BJ (cell line): ENCODE results near the gene SSX2. TPM values are rescaled to one million over a fixed set of nuclear protein-coding genes. Genes with fewer than 3 reads are reported as not detected.
"Not testable (repeated sequence)": the region's sequence is repeated elsewhere in the genome, so short reads cannot be mapped to it uniquely, and the experiment has no call there.

ENCODE experiments used
- CTCF ChIA-PET: fragments of 350-600 bp; formaldehyde crosslinking; extraction: SDS; loops from one replicate; lab custom pipeline; 2021; ENCODE audit warnings: antibody characterized with exemption, inconsistent platforms; lab: Yijun Ruan, JAX
- POLR2A ChIA-PET: fragments of 300-600 bp; sonication (Branson Sonifier 250); formaldehyde crosslinking; extraction: SDS; loops from one replicate; lab custom pipeline; 2021; ENCODE audit warnings: antibody characterized with exemption; lab: Charles Lee
- DNase-seq: peaks from one replicate; pipeline ENCODE4 v3.0.0-alpha.2; 2011; ENCODE audit warnings: low read depth
- H3K27me3 ChIP-seq: 2 replicates; pipeline ENCODE4 v1.6.0; 2011; ENCODE audit warnings: low read length; ENCODE audit not compliant: control insufficient read depth, insufficient read depth
- H3K36me3 ChIP-seq: 2 replicates; pipeline ENCODE4 v1.5.1; 2011; ENCODE audit warnings: low read length; ENCODE audit not compliant: control insufficient read depth, insufficient read depth
- H3K4me3 ChIP-seq: 2 replicates; pipeline ENCODE4 v1.5.1; 2011; ENCODE audit warnings: low read depth, mild to moderate bottlenecking, control low read depth, low read length
- polyA minus RNA-seq: library from RNA; depleted of rRNA, polyadenylated mRNA; stranded (reverse); fragments of >200 nt; gene quantifications from 2 replicates; pipeline ENCODE4 v1.2.3, GENCODE V29; 2011; rRNA and poly(A)+ RNA removed
- polyA plus RNA-seq: library from polyadenylated mRNA; depleted of rRNA; stranded (reverse); fragments of >200 nt; gene quantifications from 2 replicates; pipeline ENCODE4 v1.2.3, GENCODE V29; 2011; rRNA removed
- small RNA-seq: library from RNA; depleted of rRNA; stranded (forward); fragments of <200 nt; gene quantifications from one replicate; pipeline ENCODE3, GENCODE V24; 2012; ENCODE audit warnings: low replicate concordance, low read depth; ENCODE audit not compliant: insufficient read length

The SSX2 gene, protein sequence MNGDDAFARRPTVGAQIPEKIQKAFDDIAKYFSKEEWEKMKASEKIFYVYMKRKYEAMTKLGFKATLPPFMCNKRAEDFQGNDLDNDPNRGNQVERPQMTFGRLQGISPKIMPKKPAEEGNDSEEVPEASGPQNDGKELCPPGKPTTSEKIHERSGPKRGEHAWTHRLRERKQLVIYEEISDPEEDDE
- polyA plus RNA-seq (not detected in 2 replicates), polyA minus RNA-seq (not detected in 2 replicates)

DNA sequence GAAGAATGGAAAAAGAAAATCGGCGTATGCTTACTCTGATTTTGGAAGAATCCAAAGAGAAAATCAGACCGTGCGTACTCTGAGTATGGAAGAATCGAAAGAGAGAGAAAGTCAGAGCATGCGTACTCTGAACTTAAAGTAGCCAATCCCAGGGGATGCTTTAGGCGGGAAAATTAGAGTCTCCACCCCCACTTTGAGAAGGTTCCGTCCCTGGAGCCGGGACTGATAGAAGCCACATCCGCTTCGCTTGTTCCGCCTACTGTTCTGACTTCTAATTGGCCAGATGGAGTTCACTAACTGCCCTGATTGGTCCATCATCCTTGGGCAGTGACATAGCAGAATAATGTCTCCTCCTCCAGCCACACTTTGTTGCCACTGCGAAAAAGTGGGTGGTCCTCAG, at the start of gene SSX2:
TSS of gene SSX2 (minus strand) at position 101 of the 400 bp plus-strand sequence. CDS start 1,429 bp downstream, outside the sequence.
- H3K36me3 ChIP-seq, POLR2A ChIA-PET, CTCF ChIA-PET: not testable (repeated sequence)

DNA sequence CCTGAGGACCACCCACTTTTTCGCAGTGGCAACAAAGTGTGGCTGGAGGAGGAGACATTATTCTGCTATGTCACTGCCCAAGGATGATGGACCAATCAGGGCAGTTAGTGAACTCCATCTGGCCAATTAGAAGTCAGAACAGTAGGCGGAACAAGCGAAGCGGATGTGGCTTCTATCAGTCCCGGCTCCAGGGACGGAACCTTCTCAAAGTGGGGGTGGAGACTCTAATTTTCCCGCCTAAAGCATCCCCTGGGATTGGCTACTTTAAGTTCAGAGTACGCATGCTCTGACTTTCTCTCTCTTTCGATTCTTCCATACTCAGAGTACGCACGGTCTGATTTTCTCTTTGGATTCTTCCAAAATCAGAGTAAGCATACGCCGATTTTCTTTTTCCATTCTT, 44.0 kb upstream of the SSX2 start, which contains the start of gene SSX2B:
TSS of gene SSX2B (plus strand) at position 301 of the 400 bp plus-strand sequence. CDS start 1,429 bp downstream, outside the sequence.
- H3K4me3 ChIP-seq, H3K27me3 ChIP-seq, POLR2A ChIA-PET, CTCF ChIA-PET, H3K36me3 ChIP-seq, DNase-seq: not testable (repeated sequence)

More for the DNA sequence above, at the start of gene SSX2:
- H3K4me3 ChIP-seq, DNase-seq, H3K27me3 ChIP-seq: not testable (repeated sequence)

DNA sequence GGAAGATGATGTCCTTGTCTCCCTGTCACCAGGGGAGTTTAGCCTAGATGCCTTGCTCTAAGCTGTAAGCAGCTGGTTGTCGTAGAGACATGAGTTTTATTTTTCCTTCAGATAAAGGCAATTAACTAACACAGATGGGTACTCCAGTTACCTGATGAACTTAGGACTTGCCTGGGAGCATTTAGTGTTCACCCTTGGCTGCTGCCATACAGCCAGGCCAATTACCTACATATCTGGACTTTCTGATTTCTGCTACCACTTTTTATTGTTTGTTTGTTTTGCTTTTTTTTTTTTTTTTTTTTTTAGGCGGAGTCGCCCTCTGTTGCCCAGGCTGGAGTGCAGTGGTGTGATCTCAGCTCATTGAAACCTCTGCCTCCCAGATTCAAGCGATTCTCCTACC, 14.9 kb downstream of the SSX2 start:
- CTCF ChIA-PET, H3K27me3 ChIP-seq, H3K4me3 ChIP-seq, H3K36me3 ChIP-seq, DNase-seq, POLR2A ChIA-PET: not testable (repeated sequence)

DNA sequence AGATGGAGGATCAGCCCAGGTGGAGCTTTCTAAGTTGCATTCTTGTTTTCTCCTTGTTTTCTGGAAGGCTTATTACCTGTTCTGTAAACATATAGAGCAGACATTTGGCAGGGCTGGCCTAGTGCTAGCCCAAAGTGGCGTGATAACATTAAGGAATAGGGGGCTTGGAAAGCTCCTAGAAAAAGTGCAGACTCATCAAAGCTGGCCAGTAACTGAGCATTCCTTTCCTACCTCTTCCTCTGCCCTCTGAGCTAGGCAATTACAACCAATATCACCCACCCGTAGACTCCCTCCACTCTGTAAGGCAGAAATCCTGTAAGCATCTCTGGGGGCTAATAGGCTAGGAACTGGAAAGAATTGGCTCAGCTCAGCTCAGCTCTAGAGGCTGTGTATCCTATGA, 44.8 kb downstream of the SSX2 start:
- DNase-seq, CTCF ChIA-PET, H3K27me3 ChIP-seq, H3K36me3 ChIP-seq, H3K4me3 ChIP-seq, POLR2A ChIA-PET: not testable (repeated sequence)

DNA sequence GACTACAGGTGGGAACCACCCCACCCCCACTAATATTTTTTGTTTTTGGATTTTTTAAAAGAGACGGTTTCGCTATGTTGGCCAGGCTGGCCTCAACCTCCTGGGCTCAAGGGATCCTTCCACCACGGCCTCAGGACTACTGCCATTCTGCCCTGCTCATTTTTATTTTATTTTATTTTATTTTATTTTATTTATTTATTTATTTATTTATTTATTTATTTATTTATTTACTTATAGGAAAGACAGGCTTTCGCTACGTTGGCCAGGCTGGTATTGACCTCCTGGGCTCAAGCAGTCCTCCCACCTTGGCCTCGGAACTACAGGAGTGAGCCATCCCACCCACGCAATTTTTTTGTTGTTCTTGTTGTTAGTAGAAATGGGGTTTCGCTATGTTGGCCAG, 51.5 kb downstream of the SSX2 start:
- CTCF ChIA-PET, H3K4me3 ChIP-seq, H3K36me3 ChIP-seq, DNase-seq, H3K27me3 ChIP-seq, POLR2A ChIA-PET: not testable (repeated sequence)

DNA sequence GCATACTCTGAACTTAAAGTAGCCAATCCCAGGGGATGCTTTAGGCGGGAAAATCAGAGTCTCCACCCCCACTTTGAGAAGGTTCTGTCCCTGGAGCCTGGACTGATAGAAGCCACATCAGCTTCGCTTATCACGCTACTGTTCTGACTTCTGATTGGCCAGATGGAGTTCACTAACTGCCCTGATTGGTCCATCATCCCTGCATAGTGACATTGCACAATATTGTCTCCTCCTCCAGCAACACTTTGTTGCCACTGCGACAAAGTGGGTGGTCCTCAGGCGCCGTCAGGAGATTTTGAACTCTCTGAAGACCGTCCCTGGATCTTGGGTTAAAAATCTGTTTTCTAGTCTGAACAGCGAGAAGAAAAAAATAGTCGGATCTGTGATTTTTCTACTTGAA, 52.2 kb downstream of the SSX2 start, which contains the start of gene SSX7:
TSS of gene SSX7 (minus strand) at position 101 of the 400 bp plus-strand sequence. CDS start 1,428 bp downstream, outside the sequence.
- H3K4me3 ChIP-seq, H3K27me3 ChIP-seq, POLR2A ChIA-PET, H3K36me3 ChIP-seq, DNase-seq, CTCF ChIA-PET: not testable (repeated sequence)

DNA sequence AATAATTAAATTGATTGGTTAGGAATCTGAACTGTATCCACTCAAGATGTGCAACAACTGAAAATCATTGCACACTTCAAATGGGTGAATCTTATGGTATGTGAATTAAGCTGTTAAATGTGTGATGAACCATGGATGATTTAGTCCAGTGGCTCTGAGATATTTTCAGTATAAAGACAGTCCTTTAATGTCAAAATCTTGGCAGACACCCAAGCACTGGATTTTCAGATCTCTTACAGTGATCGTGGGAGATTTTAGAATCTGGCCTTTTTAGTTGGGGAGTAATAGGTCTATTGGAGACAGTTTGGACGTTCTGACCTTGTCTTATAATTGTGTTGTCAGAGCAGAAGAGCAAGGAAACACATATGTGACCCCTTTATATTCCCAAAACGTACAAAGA, 56.3 kb downstream of the SSX2 start:
- DNase-seq, H3K36me3 ChIP-seq, H3K27me3 ChIP-seq, POLR2A ChIA-PET, H3K4me3 ChIP-seq: not testable (repeated sequence)
- CTCF ChIA-PET = interaction anchor here (0.6 kb wide), 1 partner anchor 673 kb away, joined by 3 read pairs; no protein-coding TSS in a partner anchor

DNA sequence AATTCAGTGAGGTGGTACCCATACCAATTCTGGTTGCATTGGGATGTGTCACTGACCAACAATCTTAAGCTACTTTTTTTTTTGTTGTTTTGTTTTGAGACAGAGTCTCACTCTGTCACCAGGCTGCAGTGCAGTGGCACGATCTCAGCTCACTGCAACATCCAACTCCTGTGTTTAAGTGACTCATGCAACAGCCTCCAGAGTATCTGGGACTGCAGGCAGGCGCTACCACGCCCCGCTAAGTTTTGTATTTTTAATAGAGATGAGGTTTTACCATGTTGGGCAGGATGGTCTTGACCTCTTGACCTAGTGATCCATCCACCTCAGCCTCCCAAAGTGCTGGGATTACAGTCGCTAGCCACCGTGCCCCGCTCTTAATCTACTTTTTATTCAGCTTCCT, 58.0 kb downstream of the SSX2 start:
- DNase-seq, H3K4me3 ChIP-seq, H3K36me3 ChIP-seq, POLR2A ChIA-PET, CTCF ChIA-PET, H3K27me3 ChIP-seq: not testable (repeated sequence)

Small RNA genes within 50 kb of the gene (small RNA-seq; reads per million reads assigned to genes)
- not detected for gene AC244505.3
- gene AC244505.5 = not detected
- not detected for gene AL450023.3
- not detected for gene RNA5SP504

Other genes starting within 250 kb of the SSX2 start
- not detected in 2 replicates for gene XAGE1A, start 211.4 kb downstream of the SSX2 start, polyA plus RNA-seq
- not detected in 2 replicates for gene XAGE1B, start 190.1 kb downstream of the SSX2 start, polyA plus RNA-seq
- not detected in 2 replicates for gene SSX7, start 52.3 kb downstream of the SSX2 start, polyA plus RNA-seq
- not detected in 2 replicates for gene SSX2B, start 44.1 kb upstream of the SSX2 start, polyA plus RNA-seq
- gene SPANXN5, start 90.2 kb upstream of the SSX2 start, polyA plus RNA-seq = not detected in 2 replicates
- not detected in 2 replicates for gene XAGE5, start 104.1 kb upstream of the SSX2 start, polyA plus RNA-seq
- gene XAGE3, start 160.9 kb upstream of the SSX2 start, polyA plus RNA-seq = not detected in 2 replicates
- gene FAM156B, start 190.2 kb upstream of the SSX2 start, polyA plus RNA-seq = 28.8 and 49.5 TPM in 2 replicates